Keratinocyte (primary cell): ENCODE measurements around the gene ZBTB14. TPM values are rescaled to one million over a fixed set of nuclear protein-coding genes. Genes with fewer than 3 reads are reported as not detected.

Experiments
- DNase-seq: peaks from one replicate; pipeline ENCODE4 v3.0.0-alpha.2; 2011; ENCODE audit warnings: low read depth, missing footprints, low spot score
- FAIRE-seq: peaks from 2 replicates; lab custom pipeline; 2011; peaks lifted over from hg19 to GRCh38; lab: Jason Lieb, UNC
- H2AFZ ChIP-seq: 2 replicates; pipeline ENCODE4 v1.6.0; 2012; ENCODE audit warnings: low read length, control low read depth, inconsistent platforms; ENCODE audit not compliant: control insufficient read depth
- H3K27ac ChIP-seq: 2 replicates; pipeline ENCODE4 v1.5.1; 2011; ENCODE audit warnings: low read length; ENCODE audit not compliant: control insufficient read depth, insufficient read depth
- H3K27me3 ChIP-seq: 3 replicates; pipeline ENCODE4 v1.6.0; 2011; ENCODE audit warnings: low read length; ENCODE audit not compliant: control insufficient read depth, insufficient read depth; ENCODE audit errors: extremely low read depth
- H3K36me3 ChIP-seq, 2 experiments: 2 replicates in 1 of 2; 3 replicates in 1 of 2; pipeline ENCODE4 v1.5.1; 2011; ENCODE audit warnings: low read length in 2 of 2, mild to moderate bottlenecking in 1 of 2; ENCODE audit not compliant: control insufficient read depth in 2 of 2, insufficient read depth in 2 of 2; ENCODE audit errors: extremely low read depth in 1 of 2
- H3K4me1 ChIP-seq: 3 replicates; pipeline ENCODE4 v1.5.1; 2011; ENCODE audit warnings: low read length; ENCODE audit not compliant: control insufficient read depth, insufficient read depth; ENCODE audit errors: extremely low read depth
- H3K4me2 ChIP-seq: 3 replicates; pipeline ENCODE4 v1.6.0; 2011; ENCODE audit warnings: low read depth, low read length; ENCODE audit not compliant: control insufficient read depth, insufficient read depth; ENCODE audit errors: extremely low read depth
- H3K4me3 ChIP-seq, 3 experiments: fragments of 200-600 bp in 1 of 3; sonication (generic) in 1 of 3; 2 replicates in 2 of 3; 3 replicates in 1 of 3; pipeline ENCODE4 v1.5.1; 2011 to 2016; ENCODE audit warnings: low read length in 3 of 3, mild to moderate bottlenecking in 3 of 3, control low read depth in 2 of 3, inconsistent platforms in 1 of 3, low read depth in 1 of 3, mixed read lengths in 1 of 3, mixed run types in 1 of 3, moderate library complexity in 1 of 3; ENCODE audit not compliant: control insufficient read depth in 2 of 3, insufficient read depth in 2 of 3; ENCODE audit errors: extremely low read depth in 1 of 3
- H3K79me2 ChIP-seq: 2 replicates; pipeline ENCODE4 v1.6.0; 2012; ENCODE audit warnings: low read length; ENCODE audit not compliant: control insufficient read depth, insufficient read depth
- H3K9ac ChIP-seq: 3 replicates; pipeline ENCODE4 v1.6.0; 2011; ENCODE audit warnings: low read length; ENCODE audit not compliant: control insufficient read depth, insufficient read depth; ENCODE audit errors: extremely low read depth
- H3K9me1 ChIP-seq: 3 replicates; pipeline ENCODE4 v1.6.0; 2011; ENCODE audit warnings: low read length; ENCODE audit not compliant: control insufficient read depth, insufficient read depth; ENCODE audit errors: extremely low read depth
- H3K9me3 ChIP-seq: 2 replicates; pipeline ENCODE4 v1.5.1; 2012; ENCODE audit warnings: low read depth, low read length; ENCODE audit not compliant: control insufficient read depth
- H4K20me1 ChIP-seq: 3 replicates; pipeline ENCODE4 v1.6.0; 2011; ENCODE audit warnings: low read length; ENCODE audit not compliant: control insufficient read depth, insufficient read depth; ENCODE audit errors: extremely low read depth
- EZH2 ChIP-seq: IDR thresholded peaks from one replicate; pipeline ENCODE4 v1.6.1; 2012; ENCODE audit warnings: inconsistent platforms, mild to moderate bottlenecking, low read length, moderate library complexity
- dilution Hi-C: fragments of 300-500 bp; cut with MboI; formaldehyde crosslinking; loops from one replicate; pipeline ENCODE4 v1.7.0; 2020; ENCODE audit warnings: low sequenced_read_pairs; ENCODE audit not compliant: extremely low pct_ligation_motif_present
- polyA plus RNA-seq, 5 experiments: library from polyadenylated mRNA; depleted of rRNA in 3 of 5; stranded (reverse) in 3 of 5; stranded (forward) in 1 of 5; unstranded in 1 of 5; fragments of >200 nt; gene quantifications; 1 replicate in 1 of 5; 2 replicates in 3 of 5; 3 replicates in 1 of 5; pipeline versions ENCODE4 v1.2.1 to v1.2.3, GENCODE V29; 2011 to 2012; ENCODE audit warnings: missing spikeins in 2 of 5, low read depth in 1 of 5, low replicate concordance in 1 of 5
- TF ChIP-seq, protein P1 (sequence below), 3 experiments: IDR thresholded peaks in 1 of 3; conservative IDR thresholded peaks in 1 of 3; optimal IDR thresholded peaks in 1 of 3; 2 replicates in 2 of 3; 3 replicates in 1 of 3; pipeline versions ENCODE3 to v1.5.1; 2011; ENCODE audit warnings: low read length in 3 of 3, mild to moderate bottlenecking in 3 of 3, moderate library complexity in 2 of 3, control low read depth in 1 of 3, inconsistent platforms in 1 of 3; ENCODE audit not compliant: insufficient read depth in 2 of 3; ENCODE audit errors: extremely low read depth in 1 of 3

ZBTB14 gene
- polyA plus RNA-seq, 1 donor (not counting 4 experiments of a cell fraction or from before 2014, with no cell fraction given): 9.1 TPM

- Histone ChIP-seq H3K27ac (no peak overlapping the region), H3K9me1 (no peaks in the 10 kb centered on the region), H3K4me1 (no peaks in the 10 kb centered on the region), H3K79me2 (no peaks in the 10 kb centered on the region), H3K27me3 (no peaks in the 10 kb centered on the region), H3K9me3 (no peaks in the 10 kb centered on the region), H2AFZ (no peak overlapping the region), H4K20me1 (no peaks in the 10 kb centered on the region), H3K4me2 (no peak overlapping the region), H3K36me3 (no peaks in the 10 kb centered on the region), H3K4me3 (no peak overlapping the region), H3K9ac (no peak overlapping the region)
- dilution Hi-C loops: no loop called here
- TF ChIP-seq, protein P1, sequence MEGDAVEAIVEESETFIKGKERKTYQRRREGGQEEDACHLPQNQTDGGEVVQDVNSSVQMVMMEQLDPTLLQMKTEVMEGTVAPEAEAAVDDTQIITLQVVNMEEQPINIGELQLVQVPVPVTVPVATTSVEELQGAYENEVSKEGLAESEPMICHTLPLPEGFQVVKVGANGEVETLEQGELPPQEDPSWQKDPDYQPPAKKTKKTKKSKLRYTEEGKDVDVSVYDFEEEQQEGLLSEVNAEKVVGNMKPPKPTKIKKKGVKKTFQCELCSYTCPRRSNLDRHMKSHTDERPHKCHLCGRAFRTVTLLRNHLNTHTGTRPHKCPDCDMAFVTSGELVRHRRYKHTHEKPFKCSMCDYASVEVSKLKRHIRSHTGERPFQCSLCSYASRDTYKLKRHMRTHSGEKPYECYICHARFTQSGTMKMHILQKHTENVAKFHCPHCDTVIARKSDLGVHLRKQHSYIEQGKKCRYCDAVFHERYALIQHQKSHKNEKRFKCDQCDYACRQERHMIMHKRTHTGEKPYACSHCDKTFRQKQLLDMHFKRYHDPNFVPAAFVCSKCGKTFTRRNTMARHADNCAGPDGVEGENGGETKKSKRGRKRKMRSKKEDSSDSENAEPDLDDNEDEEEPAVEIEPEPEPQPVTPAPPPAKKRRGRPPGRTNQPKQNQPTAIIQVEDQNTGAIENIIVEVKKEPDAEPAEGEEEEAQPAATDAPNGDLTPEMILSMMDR (optimal IDR thresholded peaks at IDR 0.05 in 1 of 3, IDR thresholded peaks at IDR 0.05 in 1 of 3, conservative IDR thresholded peaks at IDR 0.05 in 1 of 3; ENCODE audit: extremely low read depth in 1 of 3, insufficient read depth in 2 of 3, low read length in 3 of 3): no peak
- TF ChIP-seq EZH2: no peak
- no peak for DNase-seq
- FAIRE-seq: no peak
Measured at GRCh38 chr18:5266721-5267120, 28.8 kb downstream of the ZBTB14 start.

GRCh38 chr18:5253910-5254309 lies 41.6 kb downstream of the ZBTB14 start:
- dilution Hi-C loops: no loop called here
- no peak for DNase-seq

More at GRCh38 chr18:5253910-5254309, 41.6 kb downstream of the ZBTB14 start:
- no peaks in the 10 kb centered on the region for H4K20me1 ChIP-seq
- no peaks in the 10 kb centered on the region for H3K4me1 ChIP-seq
- no peaks in the 10 kb centered on the region for H3K9me3 ChIP-seq
- no peak overlapping the region for H2AFZ ChIP-seq
- H3K4me2 ChIP-seq: no peak overlapping the region
- no peak overlapping the region for H3K27ac ChIP-seq
- H3K36me3 ChIP-seq: no peaks in the 10 kb centered on the region
- no peak overlapping the region for H3K9ac ChIP-seq
- no peak for TF ChIP-seq EZH2
- TF ChIP-seq, protein P1 (optimal IDR thresholded peaks at IDR 0.05 in 1 of 3, IDR thresholded peaks at IDR 0.05 in 1 of 3, conservative IDR thresholded peaks at IDR 0.05 in 1 of 3; ENCODE audit: extremely low read depth in 1 of 3, insufficient read depth in 2 of 3, low read length in 3 of 3): no peak
- H3K4me3 ChIP-seq: no peak overlapping the region
- FAIRE-seq: no peak
- H3K9me1 ChIP-seq: no peaks in the 10 kb centered on the region
- H3K79me2 ChIP-seq: no peaks in the 10 kb centered on the region
- no peaks in the 10 kb centered on the region for H3K27me3 ChIP-seq
